SK-N-MC (cell line): Measurements from ENCODE around the gene ENAM.

Source experiments
- EZH2 ChIP-seq: fragments of 200-600 bp; sonication (generic); IDR thresholded peaks from one replicate; pipeline ENCODE4 v1.6.1; 2017; ENCODE audit warnings: antibody characterized with exemption
- FOXP2 ChIP-seq: optimal IDR thresholded peaks from 2 replicates; pipeline ENCODE3; 2011; ENCODE audit warnings: mild to moderate bottlenecking, moderate library complexity; ENCODE audit not compliant: insufficient read depth; ENCODE audit errors: extremely low read length, control extremely low read depth
- POLR2AphosphoS5 ChIP-seq: IDR thresholded peaks from 2 replicates; pipeline ENCODE4 v1.6.1; 2012; ENCODE audit warnings: mild to moderate bottlenecking, low read depth, low read length, borderline replicate concordance

GRCh38 chr4:70600305-70600704 lies 28.2 kb upstream of the ENAM start:
- no peak for TF ChIP-seq POLR2AphosphoS5
- no peak for TF ChIP-seq EZH2
- no peak for TF ChIP-seq FOXP2
